Caco-2 (cell line): ENCODE measurements around the gene FASN. TPM values are rescaled to one million over a fixed set of nuclear protein-coding genes. Genes with fewer than 3 reads are reported as not detected.

Experiments used
- BruUV-seq: library from RNA; stranded (reverse); fragments of 400-500 nt; replicated peaks from 2 replicates; lab custom pipeline; 2021; lab: Mats Ljungman, UMichigan
- CTCF ChIA-PET: fragments of 300-600 bp; sonication (Branson Sonifier 250); formaldehyde crosslinking; loops from one replicate; lab custom pipeline; 2022; ENCODE audit warnings: antibody characterized with exemption; lab: Charles Lee
- POLR2A ChIA-PET: fragments of 300-600 bp; sonication (Branson Sonifier 250); formaldehyde crosslinking; loops from one replicate; lab custom pipeline; 2022; ENCODE audit warnings: antibody characterized with exemption; lab: Charles Lee
- DNase-seq, 2 experiments: peaks; one replicate each; pipeline versions ENCODE4 v3.0.0 to v3.0.0-alpha.2; 2020 to 2022
- H3K27me3 ChIP-seq: replicated peaks from 2 replicates; pipeline ENCODE4 v1.6.0; 2011; ENCODE audit warnings: low read length; ENCODE audit not compliant: control insufficient read depth, insufficient read depth
- H3K36me3 ChIP-seq: 2 replicates; pipeline ENCODE4 v1.5.1; 2011; ENCODE audit warnings: low read length; ENCODE audit not compliant: control insufficient read depth, insufficient read depth
- H3K4me1 ChIP-seq: fragments of 250-450 bp; sonication (Bioruptor Pico); 2 replicates; pipeline ENCODE4 v1.5.1; 2020; ENCODE audit warnings: mild to moderate bottlenecking
- H3K4me3 ChIP-seq: 2 replicates; pipeline ENCODE4 v1.5.1; 2011; ENCODE audit warnings: low read depth, mild to moderate bottlenecking, control low read depth, low read length
- H3K9me3 ChIP-seq: fragments of 250-450 bp; sonication (Bioruptor Pico); 2 replicates; pipeline ENCODE4 v1.5.1; 2020; ENCODE audit warnings: mild to moderate bottlenecking, moderate library complexity
- H3K27ac Mint-ChIP-seq: one replicate; pipeline ENCODE4 v1.8.0; 2022; ENCODE audit warnings: mixed read lengths; ENCODE audit not compliant: unreplicated experiment
- H3K27me3 Mint-ChIP-seq: one replicate; pipeline ENCODE4 v1.8.0; 2022; ENCODE audit warnings: mixed read lengths; ENCODE audit not compliant: insufficient read depth, unreplicated experiment
- H3K36me3 Mint-ChIP-seq: one replicate; pipeline ENCODE4 v1.8.0; 2022; ENCODE audit warnings: mild to moderate bottlenecking, mixed read lengths; ENCODE audit not compliant: insufficient read depth, unreplicated experiment
- H3K4me1 Mint-ChIP-seq: one replicate; pipeline ENCODE4 v1.8.0; 2022; ENCODE audit warnings: low read depth, mixed read lengths; ENCODE audit not compliant: unreplicated experiment
- H3K4me3 Mint-ChIP-seq: one replicate; pipeline ENCODE4 v1.8.0; 2022; ENCODE audit warnings: mild to moderate bottlenecking, moderate library complexity, mixed read lengths; ENCODE audit not compliant: unreplicated experiment
- H3K9me3 Mint-ChIP-seq: one replicate; pipeline ENCODE4 v1.8.0; 2022; ENCODE audit warnings: mixed read lengths; ENCODE audit not compliant: unreplicated experiment
- CTCF ChIP-seq, 2 experiments: fragments of 200-600 bp in 1 of 2; IDR thresholded peaks; 1 replicate in 1 of 2; 2 replicates in 1 of 2; pipeline versions ENCODE4 v1.5.1 to v1.8.0; 2011 to 2022; ENCODE audit warnings: antibody characterized with exemption in 1 of 2, control low read depth in 1 of 2, inconsistent platforms in 1 of 2, low read depth in 1 of 2, low read length in 1 of 2, mild to moderate bottlenecking in 1 of 2, moderate library complexity in 1 of 2; ENCODE audit not compliant: insufficient read depth in 1 of 2, severe bottlenecking in 1 of 2, unreplicated experiment in 1 of 2
- intact Hi-C: fragments of 100-400 bp; cut with micrococcal nuclease; formaldehyde crosslinking; loops from one replicate; pipeline ENCODE4 v1.10.0; 2022; ENCODE audit not compliant: unreplicated experiment
- total RNA-seq: library from RNA; stranded (reverse); gene quantifications from 2 replicates; pipeline ENCODE4 v1.2.3, GENCODE V29; 2022

FASN gene
- total RNA-seq, 1 experiment from 2014 or later = 330 TPM

GRCh38 chr17:82092094-82092586 is 5.9 kb downstream of the FASN start:
- H3K36me3 ChIP-seq = peaks cover 24% of the 10 kb centered on the region
- no peak for DNase-seq
- BruUV-seq = no TSS peak
- H3K9me3 ChIP-seq = no peaks in the 10 kb centered on the region
- no peaks in the 10 kb centered on the region for H3K27me3 ChIP-seq
- Mint-ChIP-seq H3K4me1 (no peaks in the 10 kb centered on the region), H3K9me3 (no peaks in the 10 kb centered on the region), H3K27ac (no peak overlapping the region), H3K4me3 (no peak overlapping the region), H3K36me3 (peaks cover 82% of the 10 kb centered on the region), H3K27me3 (no peaks in the 10 kb centered on the region)
- ChIA-PET POLR2A (no interaction called here), CTCF (no interaction called here)
- H3K4me3 ChIP-seq = no peak overlapping the region
- intact Hi-C loops = no loop called here
- H3K4me1 ChIP-seq = peaks cover 11% of the 10 kb centered on the region
- TF ChIP-seq CTCF (IDR thresholded peaks at IDR 0.05; ENCODE audit: insufficient read depth in 1 of 2, low read depth in 1 of 2, low read length in 1 of 2, severe bottlenecking in 1 of 2, unreplicated experiment in 1 of 2) = no peak

- H3K27me3 ChIP-seq = no peaks in the 10 kb centered on the region
- Mint-ChIP-seq H3K4me1 (no peaks in the 10 kb centered on the region), H3K4me3 (no peak overlapping the region), H3K27me3 (no peaks in the 10 kb centered on the region), H3K27ac (no peak overlapping the region), H3K9me3 (no peaks in the 10 kb centered on the region), H3K36me3 (peaks cover 82% of the 10 kb centered on the region)
- no TSS peak for BruUV-seq
- H3K4me1 ChIP-seq = peaks cover 7% of the 10 kb centered on the region
- intact Hi-C loops = no loop called here
- DNase-seq = no peak
- no peak for TF ChIP-seq CTCF (IDR thresholded peaks at IDR 0.05; ENCODE audit: insufficient read depth in 1 of 2, low read depth in 1 of 2, low read length in 1 of 2, severe bottlenecking in 1 of 2, unreplicated experiment in 1 of 2)
- H3K9me3 ChIP-seq = no peaks in the 10 kb centered on the region
- H3K4me3 ChIP-seq = no peak overlapping the region
- ChIA-PET POLR2A (no interaction called here), CTCF (no interaction called here)
- H3K36me3 ChIP-seq = peaks cover 24% of the 10 kb centered on the region
Measured at GRCh38 chr17:82091264-82092066, 6.6 kb downstream of the FASN start.

GRCh38 chr17:82090549-82091263 is 7.3 kb downstream of the FASN start:
- H3K4me3 ChIP-seq = no peak overlapping the region
- no peaks in the 10 kb centered on the region for H3K27me3 Mint-ChIP-seq
- TF ChIP-seq CTCF (IDR thresholded peaks at IDR 0.05; ENCODE audit: insufficient read depth in 1 of 2, low read depth in 1 of 2, low read length in 1 of 2, severe bottlenecking in 1 of 2, unreplicated experiment in 1 of 2) = no peak
- H3K4me1 Mint-ChIP-seq = no peaks in the 10 kb centered on the region
- H3K9me3 Mint-ChIP-seq = no peaks in the 10 kb centered on the region
- no peak overlapping the region for H3K27ac Mint-ChIP-seq
- ChIA-PET CTCF (no interaction called here), POLR2A (no interaction called here)
- intact Hi-C loops = no loop called here
- peaks cover 82% of the 10 kb centered on the region for H3K36me3 Mint-ChIP-seq
- DNase-seq = no peak
- H3K36me3 ChIP-seq = peaks cover 24% of the 10 kb centered on the region
- no peaks in the 10 kb centered on the region for H3K9me3 ChIP-seq
- no peaks in the 10 kb centered on the region; the same call in 1 of the 2 replicates for H3K4me1 ChIP-seq
- no peaks in the 10 kb centered on the region for H3K27me3 ChIP-seq
- H3K4me3 Mint-ChIP-seq = no peak overlapping the region
- no TSS peak for BruUV-seq
